Activated naive CD4-positive, alpha-beta T cell (primary cell): Measurements from ENCODE around the gene CD22.

Experiments used
- DNase-seq, 4 experiments: peaks; one replicate each; lab custom pipeline; 2025; lab: John Stamatoyannopoulos, UW

The CD22 gene

GRCh38 chr19:35295792-35296462 lies 33.1 kb upstream of the CD22 start:
- DNase-seq, result peak in 2 of 4 experiments; percentile 29 to 38

DNA sequence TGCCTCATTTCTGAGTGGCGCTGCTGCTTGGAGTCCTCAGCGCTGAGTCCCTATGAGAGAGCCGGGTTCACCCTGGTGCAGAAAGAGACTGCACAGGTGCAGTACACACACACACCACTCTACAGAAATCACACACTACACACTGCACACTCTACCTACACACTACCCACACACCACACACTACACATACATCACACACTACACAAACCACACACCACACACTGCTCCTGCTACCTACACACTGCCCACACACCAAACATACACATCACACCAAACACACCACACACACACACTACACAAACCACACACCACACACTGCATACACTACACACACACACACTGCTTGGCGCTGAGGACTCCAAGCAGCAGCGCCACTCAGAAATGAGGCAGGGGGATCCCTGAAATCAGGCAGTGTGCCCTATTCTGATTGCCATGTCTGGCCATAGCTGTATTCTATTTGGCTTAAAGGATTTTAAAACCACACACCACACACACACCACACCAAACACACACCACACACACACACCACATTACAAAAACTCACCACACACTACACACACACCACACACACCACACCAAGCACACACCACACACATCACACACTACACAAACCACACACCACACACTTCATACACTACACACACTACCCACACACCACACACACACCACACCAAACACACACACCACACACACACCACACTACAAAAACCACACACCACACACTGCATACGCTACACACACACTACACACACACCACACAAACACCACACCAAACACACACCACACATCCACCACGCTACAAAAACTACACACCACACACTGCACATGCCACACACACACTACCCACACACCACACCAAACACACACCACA lies 32.1 kb upstream of the CD22 start:
- no peak for DNase-seq

DNA sequence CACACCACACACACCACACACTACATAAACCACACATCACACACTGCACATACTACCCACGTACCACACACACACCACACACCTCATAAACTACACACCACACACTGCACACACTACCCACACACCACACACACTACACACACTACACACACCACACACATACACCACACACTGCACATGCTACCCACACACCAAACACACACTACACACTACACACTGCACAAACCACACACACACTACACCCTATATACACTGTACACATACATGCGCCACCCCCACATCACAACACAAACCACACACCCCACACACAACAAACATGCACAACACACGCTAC lies 31.5 kb upstream of the CD22 start:
- DNase-seq, result no peak

GRCh38 chr19:35297922-35298321 lies 31.1 kb upstream of the CD22 start:
- no peak for DNase-seq

DNA sequence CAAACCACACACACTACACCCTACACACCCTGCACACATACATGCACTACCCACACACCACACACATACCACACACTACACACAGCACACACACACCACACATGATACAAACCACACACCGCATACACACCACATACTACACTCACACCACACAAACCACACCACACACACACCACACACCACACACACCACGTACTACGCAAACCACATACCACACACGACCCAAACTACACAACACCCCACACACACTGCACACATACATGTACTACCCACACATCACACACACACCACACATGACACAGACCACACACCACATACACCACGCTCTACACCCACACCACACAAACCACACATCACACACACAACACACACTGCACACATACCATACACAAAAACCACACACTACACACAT lies 30.4 kb upstream of the CD22 start:
- DNase-seq, result no peak

DNA sequence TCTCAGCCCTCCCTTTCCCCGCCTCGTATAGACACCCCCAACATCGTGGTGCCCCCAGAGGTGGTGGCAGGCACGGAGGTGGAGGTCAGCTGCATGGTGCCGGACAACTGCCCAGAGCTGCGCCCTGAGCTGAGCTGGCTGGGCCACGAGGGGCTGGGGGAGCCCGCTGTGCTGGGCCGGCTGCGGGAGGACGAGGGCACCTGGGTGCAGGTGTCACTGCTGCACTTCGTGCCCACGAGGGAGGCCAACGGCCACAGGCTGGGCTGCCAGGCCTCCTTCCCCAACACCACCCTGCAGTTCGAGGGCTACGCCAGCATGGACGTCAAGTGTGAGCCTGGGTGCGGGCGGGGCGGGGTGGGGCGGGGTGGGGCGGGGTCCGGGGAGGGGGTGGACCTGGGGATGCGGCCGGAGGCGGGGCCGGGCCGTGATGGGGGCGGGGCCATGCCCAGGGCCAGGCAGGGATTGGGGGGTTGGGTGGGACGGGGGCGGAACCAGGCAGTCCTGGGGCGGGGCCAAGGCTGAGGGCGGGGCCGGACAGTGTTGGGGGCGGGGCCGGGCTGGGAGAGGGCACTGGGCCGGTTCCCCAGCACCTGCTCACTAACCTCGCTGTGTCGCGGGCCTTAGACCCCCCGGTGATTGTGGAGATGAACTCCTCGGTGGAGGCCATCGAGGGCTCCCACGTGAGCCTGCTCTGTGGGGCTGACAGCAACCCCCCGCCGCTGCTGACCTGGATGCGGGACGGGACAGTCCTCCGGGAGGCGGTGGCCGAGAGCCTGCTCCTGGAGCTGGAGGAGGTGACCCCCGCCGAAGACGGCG lies 29.3 kb upstream of the CD22 start:
- DNase-seq, result no peak

GRCh38 chr19:35300339-35300649 lies 28.7 kb upstream of the CD22 start:
- DNase-seq, result no peak

DNA sequence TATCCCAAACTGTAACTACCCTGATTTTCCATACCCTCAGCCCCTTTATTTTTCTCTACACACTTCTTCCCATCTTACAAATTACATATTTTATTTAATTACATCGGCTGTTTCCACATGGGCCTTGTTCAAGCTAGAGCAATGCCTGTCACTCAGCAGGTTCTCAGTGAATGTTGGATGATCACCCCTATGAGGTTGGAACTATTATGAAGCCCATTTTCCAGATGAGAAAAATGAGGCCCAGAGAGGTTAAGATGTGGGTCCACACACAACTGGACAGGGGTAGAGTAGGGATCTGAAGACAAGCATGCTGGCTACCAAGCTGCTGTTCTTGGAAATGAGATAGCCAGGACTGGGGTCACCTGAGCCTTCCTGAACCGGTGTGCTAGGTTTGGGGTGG lies 27.0 kb upstream of the CD22 start:
- DNase-seq, result no peak

GRCh38 chr19:35302446-35302845 lies 26.5 kb upstream of the CD22 start:
- DNase-seq, result no peak

GRCh38 chr19:35303357-35303915 lies 25.6 kb upstream of the CD22 start:
- no peak for DNase-seq

GRCh38 chr19:35304036-35304435 lies 25.0 kb upstream of the CD22 start:
- no peak for DNase-seq

GRCh38 chr19:35305181-35305580 lies 23.8 kb upstream of the CD22 start:
- DNase-seq, result no peak

DNA sequence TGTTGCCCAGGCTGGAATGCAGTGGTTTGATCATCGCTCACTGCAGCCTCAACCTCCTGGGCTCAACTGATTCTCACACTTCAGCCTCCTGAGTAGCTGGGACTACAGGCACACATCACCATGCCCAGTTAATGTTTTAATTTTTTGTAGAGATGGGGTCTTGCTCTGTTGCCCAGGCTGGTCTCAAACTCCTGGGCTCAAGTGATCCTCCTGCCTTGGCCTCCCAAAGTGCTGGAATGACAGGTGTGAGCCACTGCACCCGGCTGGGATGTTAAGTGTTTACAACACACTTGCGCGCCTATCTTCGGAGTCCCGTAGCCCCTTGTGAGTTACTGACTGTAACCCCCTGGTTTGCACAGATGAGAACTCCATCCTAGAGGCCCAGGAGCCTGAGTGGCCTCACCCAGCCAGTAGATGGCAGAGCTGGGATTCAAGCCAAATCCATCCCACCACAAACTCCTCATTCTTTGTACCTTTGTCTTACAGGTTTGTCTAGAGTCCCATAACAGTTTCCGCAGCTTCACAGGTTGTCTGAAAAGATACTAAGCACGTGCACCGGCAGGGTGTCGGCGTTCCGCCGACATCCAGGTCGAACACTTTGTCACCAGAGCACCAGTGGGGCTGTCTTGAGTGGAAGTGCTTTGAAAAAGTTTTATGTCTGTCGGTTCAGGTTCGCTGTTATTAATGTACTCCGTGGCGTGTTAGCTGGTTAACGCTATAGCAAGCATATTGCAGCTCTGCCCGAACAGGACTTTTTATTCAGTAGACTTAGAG lies 22.3 kb upstream of the CD22 start:
- no peak for DNase-seq

DNA sequence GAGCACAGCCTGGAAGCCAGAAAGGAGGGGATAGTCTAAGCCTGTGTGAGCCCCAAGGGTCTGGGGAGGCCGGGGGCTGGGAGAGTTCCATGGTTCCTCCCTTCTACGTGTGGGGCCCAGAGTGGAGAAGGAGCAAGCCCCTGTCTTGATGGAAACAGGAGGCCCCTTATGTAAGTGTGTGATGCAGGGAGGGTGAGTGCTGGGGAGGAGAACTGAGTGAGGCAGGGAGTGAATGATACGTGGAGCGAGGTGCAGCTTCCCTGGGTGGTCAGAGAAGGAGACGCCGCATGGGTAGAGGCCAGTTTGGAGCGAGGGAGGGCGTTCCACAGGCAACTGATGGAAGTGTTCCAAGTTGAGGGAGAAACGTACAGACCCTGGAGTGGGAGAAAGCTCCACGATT lies 21.1 kb upstream of the CD22 start:
- DNase-seq, result no peak

GRCh38 chr19:35308910-35309309 lies 20.1 kb upstream of the CD22 start:
- no peak for DNase-seq

- DNase-seq, result no peak
Measured at GRCh38 chr19:35309481-35310279, 19.3 kb upstream of the CD22 start.

- no peak for DNase-seq
Measured at GRCh38 chr19:35310331-35310730, 18.7 kb upstream of the CD22 start.

DNA sequence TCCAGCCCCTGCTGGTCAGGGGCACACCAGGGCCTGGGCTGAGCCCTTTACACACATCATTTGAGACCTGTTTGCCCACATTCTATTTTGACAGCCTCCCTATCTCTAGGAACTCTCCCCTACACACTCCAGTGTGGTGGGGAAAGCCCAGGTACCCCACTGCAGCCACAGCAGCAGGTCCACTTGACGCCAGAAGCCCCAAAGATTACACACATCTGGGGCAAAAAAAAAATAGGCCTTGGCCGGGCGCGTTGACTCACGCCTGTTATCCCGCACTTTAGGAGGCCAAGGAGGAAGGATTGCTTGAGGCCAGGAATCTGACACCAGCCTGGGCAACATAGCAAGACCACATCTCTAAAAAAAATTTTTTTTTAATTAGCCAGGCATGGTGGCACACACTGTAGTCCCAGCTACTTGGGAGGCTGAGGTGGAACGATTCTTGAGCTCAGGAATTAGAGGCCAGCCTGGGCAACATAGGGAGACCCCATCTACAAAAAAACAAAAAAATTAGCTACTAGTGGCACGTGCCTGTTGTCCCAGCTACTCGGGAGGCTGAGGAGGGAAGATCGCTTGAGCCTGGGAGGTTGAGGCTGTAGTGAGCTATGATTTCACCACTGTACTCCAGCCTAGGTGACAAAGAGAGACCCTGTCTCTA lies 18.0 kb upstream of the CD22 start:
- no peak for DNase-seq

DNA sequence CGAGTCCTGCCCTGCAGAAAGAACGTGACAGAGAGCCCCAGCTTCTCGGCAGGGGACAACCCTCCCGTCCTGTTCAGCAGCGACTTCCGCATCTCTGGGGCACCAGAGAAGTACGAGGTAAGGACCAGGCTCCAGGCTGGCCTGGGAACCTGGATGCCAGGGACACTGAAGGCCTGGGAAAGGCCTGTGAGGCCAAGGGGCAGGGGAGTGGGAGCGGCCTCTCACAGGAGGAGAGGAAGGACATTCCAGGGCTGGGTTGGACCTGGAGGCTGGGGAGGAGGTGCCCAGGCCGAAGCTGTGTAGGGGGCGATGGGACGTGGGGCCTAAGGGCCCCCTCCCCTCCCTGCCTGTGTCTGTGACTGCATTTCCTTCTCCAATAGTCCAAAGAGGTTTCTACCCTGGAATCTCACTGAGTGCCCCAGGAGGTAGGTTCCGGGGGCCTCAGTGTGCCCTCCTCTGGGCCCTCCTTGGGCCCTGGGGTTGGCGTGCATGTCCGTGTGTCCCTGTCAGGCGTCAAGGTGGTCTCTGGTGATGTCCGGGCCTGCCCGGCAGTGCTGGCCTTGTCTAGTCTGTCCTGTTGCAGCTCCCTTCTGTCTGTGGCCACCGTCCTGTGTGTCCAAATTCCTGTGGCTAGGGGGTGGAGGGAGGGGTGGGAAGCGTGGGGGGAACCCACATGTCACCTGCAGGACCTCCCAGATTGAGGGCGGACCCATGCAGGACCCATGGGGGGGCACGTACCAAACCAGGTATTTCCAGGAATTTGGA lies 16.9 kb upstream of the CD22 start:
- DNase-seq, result no peak

GRCh38 chr19:35313587-35313986 lies 15.4 kb upstream of the CD22 start:
- DNase-seq, result no peak
